Measurements from ENCODE around the gene MACROD2.

DNA sequence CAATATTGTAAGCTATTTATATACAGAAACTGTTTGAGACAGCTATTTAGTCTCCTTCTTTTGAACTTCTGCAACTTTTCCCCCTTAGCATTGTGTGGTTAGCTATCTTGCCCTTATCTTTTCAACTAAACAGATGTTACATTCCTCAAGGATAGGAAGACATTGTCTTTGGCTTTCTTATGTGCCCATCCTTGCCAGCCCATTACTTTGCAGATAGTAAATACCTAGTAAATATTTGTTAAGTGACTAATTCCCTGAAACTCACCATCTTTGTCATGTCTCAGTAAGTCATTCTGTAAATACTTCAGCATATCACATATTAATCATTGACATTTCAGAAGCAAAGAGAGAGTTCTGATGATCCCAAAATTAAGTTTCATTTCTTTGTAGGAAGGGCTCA, 411.2 kb downstream of the MACROD2 start:
- TF ChIP-seq, protein P1, sequence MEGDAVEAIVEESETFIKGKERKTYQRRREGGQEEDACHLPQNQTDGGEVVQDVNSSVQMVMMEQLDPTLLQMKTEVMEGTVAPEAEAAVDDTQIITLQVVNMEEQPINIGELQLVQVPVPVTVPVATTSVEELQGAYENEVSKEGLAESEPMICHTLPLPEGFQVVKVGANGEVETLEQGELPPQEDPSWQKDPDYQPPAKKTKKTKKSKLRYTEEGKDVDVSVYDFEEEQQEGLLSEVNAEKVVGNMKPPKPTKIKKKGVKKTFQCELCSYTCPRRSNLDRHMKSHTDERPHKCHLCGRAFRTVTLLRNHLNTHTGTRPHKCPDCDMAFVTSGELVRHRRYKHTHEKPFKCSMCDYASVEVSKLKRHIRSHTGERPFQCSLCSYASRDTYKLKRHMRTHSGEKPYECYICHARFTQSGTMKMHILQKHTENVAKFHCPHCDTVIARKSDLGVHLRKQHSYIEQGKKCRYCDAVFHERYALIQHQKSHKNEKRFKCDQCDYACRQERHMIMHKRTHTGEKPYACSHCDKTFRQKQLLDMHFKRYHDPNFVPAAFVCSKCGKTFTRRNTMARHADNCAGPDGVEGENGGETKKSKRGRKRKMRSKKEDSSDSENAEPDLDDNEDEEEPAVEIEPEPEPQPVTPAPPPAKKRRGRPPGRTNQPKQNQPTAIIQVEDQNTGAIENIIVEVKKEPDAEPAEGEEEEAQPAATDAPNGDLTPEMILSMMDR (IDR thresholded peaks at IDR 0.05) = no peak
- TF ChIP-seq ZFX (IDR thresholded peaks at IDR 0.05; ENCODE audit: borderline replicate concordance) = no peak
